Fibroblast of lung (primary cell): ENCODE data around the gene KIAA0232.

ENCODE experiments used
- CTCF ChIP-seq, 2 donors: IDR thresholded peaks in 1 of 2; conservative IDR thresholded peaks in 1 of 2; 1 replicate in 1 of 2; 2 replicates in 1 of 2; pipeline ENCODE4 v1.5.1; 2011 to 2012; ENCODE audit warnings: low read length in 2 of 2, control low read depth in 1 of 2, inconsistent platforms in 1 of 2, low read depth in 1 of 2, mild to moderate bottlenecking in 1 of 2
- EZH2 ChIP-seq: IDR thresholded peaks from 2 replicates; pipeline ENCODE4 v1.5.1; 2012; ENCODE audit warnings: low read length, control low read depth, mild to moderate bottlenecking; ENCODE audit errors: missing control alignments

- TF ChIP-seq CTCF (conservative IDR thresholded peaks at IDR 0.05 in 1 of 2, IDR thresholded peaks at IDR 0.05 in 1 of 2; ENCODE audit: low read depth in 1 of 2, low read length in 2 of 2), result no peak
- TF ChIP-seq EZH2, result no peak
Measured at GRCh38 chr4:6926081-6926480, 143.6 kb downstream of the KIAA0232 start.
